Measurements from ENCODE around the gene EPN1.

The EPN1 gene

GRCh38 chr19:55646889-55647731 is 27.9 kb upstream of the EPN1 start:
- DNase-seq (ENCODE audit: low read depth in 2 of 2): no peak

- peak in 1 of 2 donors; percentile 34 for DNase-seq (ENCODE audit: low read depth in 2 of 2)
Observed at GRCh38 chr19:55647732-55648584, 27.1 kb upstream of the EPN1 start, which contains the start of gene CCDC106. CCDC106 (plus strand) TSS chr19:55648212; CDS start chr19:55649047, 835 bp downstream.

- no peak for DNase-seq (ENCODE audit: low read depth in 2 of 2)
Observed at GRCh38 chr19:55648585-55649267, 26.3 kb upstream of the EPN1 start.

- no peak for DNase-seq (ENCODE audit: low read depth in 2 of 2)
Observed at GRCh38 chr19:55649268-55650125, 25.5 kb upstream of the EPN1 start.

- DNase-seq (ENCODE audit: low read depth in 2 of 2): no peak
Observed at GRCh38 chr19:55650126-55650557, 24.9 kb upstream of the EPN1 start.

- no peak for DNase-seq (ENCODE audit: low read depth in 2 of 2)
Observed at GRCh38 chr19:55650602-55651230, 24.3 kb upstream of the EPN1 start.

- DNase-seq (ENCODE audit: low read depth in 2 of 2): no peak
Observed at GRCh38 chr19:55651236-55651635, 23.8 kb upstream of the EPN1 start.

- DNase-seq (ENCODE audit: low read depth in 2 of 2): no peak
Observed at GRCh38 chr19:55652311-55653128, 22.5 kb upstream of the EPN1 start.

- peak; percentile 94 to 98 for DNase-seq (ENCODE audit: low read depth in 2 of 2)
Observed at GRCh38 chr19:55653651-55654322, 21.2 kb upstream of the EPN1 start.

- DNase-seq (ENCODE audit: low read depth in 2 of 2): peak; percentile 99
Observed at GRCh38 chr19:55654323-55654867, 20.6 kb upstream of the EPN1 start.

- DNase-seq (ENCODE audit: low read depth in 2 of 2): peak; percentile 94 to 97
Observed at GRCh38 chr19:55654868-55655647, 20.0 kb upstream of the EPN1 start, which contains the start of gene U2AF2. U2AF2 (plus strand) TSS chr19:55655035; CDS start chr19:55655105, 70 bp downstream.

GRCh38 chr19:55655648-55656040 is 19.4 kb upstream of the EPN1 start:
- no peak for DNase-seq (ENCODE audit: low read depth in 2 of 2)

GRCh38 chr19:55656552-55656951 is 18.5 kb upstream of the EPN1 start:
- DNase-seq (ENCODE audit: low read depth in 2 of 2): no peak

GRCh38 chr19:55656988-55657747 is 17.9 kb upstream of the EPN1 start:
- DNase-seq (ENCODE audit: low read depth in 2 of 2): no peak

GRCh38 chr19:55658846-55659459 is 16.1 kb upstream of the EPN1 start:
- DNase-seq (ENCODE audit: low read depth in 2 of 2): no peak

- no peak for DNase-seq (ENCODE audit: low read depth in 2 of 2)
Observed at GRCh38 chr19:55659822-55660221, 15.2 kb upstream of the EPN1 start.

- no peak for DNase-seq (ENCODE audit: low read depth in 2 of 2)
Observed at GRCh38 chr19:55660404-55660803, 14.6 kb upstream of the EPN1 start.
